Activated naive CD8-positive, alpha-beta T cell treated with anti-CD3 and anti-CD28 coated beads, Interleukin-2, amount 10 ng/mL, durations not matched to agents 7 days and 5 days (primary cell): ENCODE measurements around the gene VEGFB. TPM values are rescaled to one million over a fixed set of nuclear protein-coding genes. Genes with fewer than 3 reads are reported as not detected.

ENCODE experiments used
- ATAC-seq: fragments of 150-1000 bp; cut with Tn5 transposase; one replicate; pipeline ENCODE4 v1.10.0; 2021; ENCODE audit warnings: low read depth, moderate library complexity
- POLR2A ChIA-PET: fragments of 350-600 bp; sonication (Branson Sonifier 250); formaldehyde crosslinking; loops from one replicate; lab custom pipeline; 2021; ENCODE audit warnings: antibody characterized with exemption; lab: Charles Lee
- DNase-seq: peaks from one replicate; pipeline ENCODE4 v3.0.0; 2021
- H3K27ac Mint-ChIP-seq: one replicate; pipeline ENCODE4 v1.8.0; 2022; ENCODE audit warnings: mild to moderate bottlenecking, mixed read lengths
- H3K27me3 Mint-ChIP-seq: one replicate; pipeline ENCODE4 v1.8.0; 2022; ENCODE audit warnings: mild to moderate bottlenecking, moderate library complexity, mixed read lengths
- H3K36me3 Mint-ChIP-seq: one replicate; pipeline ENCODE4 v1.8.0; 2021; ENCODE audit warnings: mild to moderate bottlenecking, mixed read lengths
- H3K4me1 Mint-ChIP-seq: one replicate; pipeline ENCODE4 v1.8.0; 2021; ENCODE audit warnings: mixed read lengths
- H3K4me3 Mint-ChIP-seq: one replicate; pipeline ENCODE4 v1.8.0; 2022; ENCODE audit warnings: mild to moderate bottlenecking, moderate library complexity, mixed read lengths
- H3K9me3 Mint-ChIP-seq: one replicate; pipeline ENCODE4 v1.8.0; 2021; ENCODE audit warnings: mixed read lengths
- total RNA-seq, 2 experiments: library from RNA; stranded (reverse); gene quantifications; one replicate each; pipeline ENCODE4 v1.2.3, GENCODE V29; 2021

Gene VEGFB
- total RNA-seq, 2 experiments from 2014 or later = 93.4 to 98.8 TPM

- Mint-ChIP-seq H3K27me3 (no peaks in the 10 kb centered on the region), H3K36me3 (peaks cover 19% of the 10 kb centered on the region), H3K27ac (no peak overlapping the region), H3K4me3 (no peak overlapping the region), H3K4me1 (peaks cover 5% of the 10 kb centered on the region), H3K9me3 (no peaks in the 10 kb centered on the region)
- ATAC-seq (no peak), DNase-seq (no peak)
- POLR2A ChIA-PET = interaction anchor here (1.3 to 26.2 kb wide), 3 partner anchors 10 to 34 kb away, joined by 3 to 419 read pairs (median 4); partner anchors contain the start of genes FERMT3 and STIP1
Measured at GRCh38 chr11:64219354-64219684, 15.1 kb upstream of the VEGFB start.

GRCh38 chr11:64219755-64220154, 14.6 kb upstream of the VEGFB start:
- POLR2A ChIA-PET = interaction anchor here (1.3 to 26.2 kb wide), 3 partner anchors 10 to 34 kb away, joined by 3 to 419 read pairs (median 4); partner anchors contain the start of genes FERMT3 and STIP1
- Mint-ChIP-seq H3K27me3 (no peaks in the 10 kb centered on the region), H3K27ac (no peak overlapping the region), H3K4me3 (no peak overlapping the region), H3K4me1 (peaks cover 5% of the 10 kb centered on the region), H3K9me3 (no peaks in the 10 kb centered on the region), H3K36me3 (peaks cover 16% of the 10 kb centered on the region)
- DNase-seq (no peak), ATAC-seq (no peak)

DNA sequence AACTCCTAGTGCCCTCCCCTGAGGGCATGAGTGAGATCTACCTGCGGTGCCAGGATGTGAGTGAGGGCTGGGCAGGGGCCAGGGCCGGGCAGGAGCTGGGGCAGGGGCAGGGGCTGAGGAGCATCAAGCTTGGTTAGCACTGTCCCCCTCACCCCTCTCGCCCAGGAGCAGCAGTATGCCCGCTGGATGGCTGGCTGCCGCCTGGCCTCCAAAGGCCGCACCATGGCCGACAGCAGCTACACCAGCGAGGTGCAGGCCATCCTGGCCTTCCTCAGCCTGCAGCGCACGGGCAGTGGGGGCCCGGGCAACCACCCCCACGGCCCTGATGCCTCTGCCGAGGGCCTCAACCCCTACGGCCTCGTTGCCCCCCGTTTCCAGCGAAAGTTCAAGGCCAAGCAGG, 14.1 kb upstream of the VEGFB start:
- no peak for ATAC-seq
- no peak overlapping the region for H3K4me3 Mint-ChIP-seq
- H3K27me3 Mint-ChIP-seq = no peaks in the 10 kb centered on the region
- H3K27ac Mint-ChIP-seq = no peak overlapping the region
- peaks cover 5% of the 10 kb centered on the region for H3K4me1 Mint-ChIP-seq
- H3K36me3 Mint-ChIP-seq = peaks cover 11% of the 10 kb centered on the region
- no peaks in the 10 kb centered on the region for H3K9me3 Mint-ChIP-seq
- POLR2A ChIA-PET = interaction anchor here (1.3 to 26.2 kb wide), 4 partner anchors 10 to 35 kb away, joined by 3 to 419 read pairs (median 4); partner anchors contain the start of genes DNAJC4, FERMT3 and STIP1
- DNase-seq = no peak

DNA sequence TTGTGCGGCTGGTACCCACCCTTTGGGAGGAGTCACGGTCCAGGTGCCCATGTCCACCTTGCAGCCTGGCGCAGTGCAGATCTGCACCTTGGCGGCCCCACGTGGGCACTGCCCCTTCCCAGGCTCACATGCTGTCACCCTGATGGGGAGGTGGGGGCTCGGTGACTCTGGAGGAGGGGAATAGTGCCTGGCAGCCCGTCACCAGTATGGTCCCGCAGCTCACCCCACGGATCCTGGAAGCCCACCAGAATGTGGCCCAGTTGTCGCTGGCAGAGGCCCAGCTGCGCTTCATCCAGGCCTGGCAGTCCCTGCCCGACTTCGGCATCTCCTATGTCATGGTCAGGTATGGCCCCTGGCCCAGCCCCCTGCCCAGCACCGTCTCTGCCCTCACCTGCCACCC, 13.6 kb upstream of the VEGFB start:
- Mint-ChIP-seq H3K4me1 (peaks cover 7% of the 10 kb centered on the region), H3K36me3 (peaks cover 11% of the 10 kb centered on the region), H3K9me3 (no peaks in the 10 kb centered on the region), H3K27ac (no peak overlapping the region), H3K27me3 (no peaks in the 10 kb centered on the region), H3K4me3 (no peak overlapping the region)
- no peak for DNase-seq
- POLR2A ChIA-PET = interaction anchor here (1.3 to 26.2 kb wide), 3 partner anchors 9 to 35 kb away, joined by 3 to 419 read pairs (median 4); partner anchors contain the start of genes DNAJC4, FERMT3 and STIP1
- ATAC-seq = no peak

- Mint-ChIP-seq H3K27ac (no peak overlapping the region), H3K4me1 (peaks cover 12% of the 10 kb centered on the region), H3K27me3 (no peaks in the 10 kb centered on the region), H3K4me3 (no peak overlapping the region), H3K36me3 (peaks cover 8% of the 10 kb centered on the region), H3K9me3 (no peaks in the 10 kb centered on the region)
- DNase-seq (no peak), ATAC-seq (no peak)
- POLR2A ChIA-PET = interaction anchor here (0.5 to 26.2 kb wide), 5 partner anchors 13 to 294 kb away, joined by 3 to 419 read pairs (median 5); partner anchors contain the start of gene FERMT3
Measured at GRCh38 chr11:64222651-64223000, 11.8 kb upstream of the VEGFB start.

DNA sequence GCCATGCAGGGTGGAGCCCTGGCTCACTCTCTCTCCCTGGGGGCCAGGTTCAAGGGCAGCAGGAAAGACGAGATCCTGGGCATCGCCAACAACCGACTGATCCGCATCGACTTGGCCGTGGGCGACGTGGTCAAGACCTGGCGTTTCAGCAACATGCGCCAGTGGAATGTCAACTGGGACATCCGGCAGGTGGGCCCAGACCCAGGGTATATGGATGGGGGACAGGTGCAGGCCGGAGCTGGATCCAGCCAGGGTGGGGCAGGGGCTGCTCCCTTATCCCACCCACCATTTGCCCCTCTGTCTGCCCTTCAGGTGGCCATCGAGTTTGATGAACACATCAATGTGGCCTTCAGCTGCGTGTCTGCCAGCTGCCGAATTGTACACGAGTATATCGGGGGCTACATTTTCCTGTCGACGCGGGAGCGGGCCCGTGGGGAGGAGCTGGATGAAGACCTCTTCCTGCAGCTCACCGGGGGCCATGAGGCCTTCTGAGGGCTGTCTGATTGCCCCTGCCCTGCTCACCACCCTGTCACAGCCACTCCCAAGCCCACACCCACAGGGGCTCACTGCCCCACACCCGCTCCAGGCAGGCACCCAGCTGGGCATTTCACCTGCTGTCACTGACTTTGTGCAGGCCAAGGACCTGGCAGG, 11.3 kb upstream of the VEGFB start:
- POLR2A ChIA-PET = interaction anchor here (0.5 to 26.2 kb wide), 8 partner anchors 13 to 294 kb away, joined by 3 to 419 read pairs (median 4); partner anchors contain the start of genes FERMT3 and STIP1
- Mint-ChIP-seq H3K27me3 (no peaks in the 10 kb centered on the region), H3K9me3 (no peaks in the 10 kb centered on the region), H3K4me1 (peaks cover 17% of the 10 kb centered on the region), H3K4me3 (no peak overlapping the region), H3K36me3 (peaks cover 6% of the 10 kb centered on the region), H3K27ac (no peak overlapping the region)
- no peak for ATAC-seq
- peak; percentile 30 for DNase-seq

- POLR2A ChIA-PET = interaction anchor here (1.5 to 26.2 kb wide), 5 partner anchors 12 to 93 kb away, joined by 4 to 419 read pairs (median 11); partner anchors contain the start of genes FERMT3, PRDX5, STIP1 and TRMT112
- DNase-seq = peak; percentile 35
Measured at GRCh38 chr11:64224151-64224890, 10.1 kb upstream of the VEGFB start.

DNA sequence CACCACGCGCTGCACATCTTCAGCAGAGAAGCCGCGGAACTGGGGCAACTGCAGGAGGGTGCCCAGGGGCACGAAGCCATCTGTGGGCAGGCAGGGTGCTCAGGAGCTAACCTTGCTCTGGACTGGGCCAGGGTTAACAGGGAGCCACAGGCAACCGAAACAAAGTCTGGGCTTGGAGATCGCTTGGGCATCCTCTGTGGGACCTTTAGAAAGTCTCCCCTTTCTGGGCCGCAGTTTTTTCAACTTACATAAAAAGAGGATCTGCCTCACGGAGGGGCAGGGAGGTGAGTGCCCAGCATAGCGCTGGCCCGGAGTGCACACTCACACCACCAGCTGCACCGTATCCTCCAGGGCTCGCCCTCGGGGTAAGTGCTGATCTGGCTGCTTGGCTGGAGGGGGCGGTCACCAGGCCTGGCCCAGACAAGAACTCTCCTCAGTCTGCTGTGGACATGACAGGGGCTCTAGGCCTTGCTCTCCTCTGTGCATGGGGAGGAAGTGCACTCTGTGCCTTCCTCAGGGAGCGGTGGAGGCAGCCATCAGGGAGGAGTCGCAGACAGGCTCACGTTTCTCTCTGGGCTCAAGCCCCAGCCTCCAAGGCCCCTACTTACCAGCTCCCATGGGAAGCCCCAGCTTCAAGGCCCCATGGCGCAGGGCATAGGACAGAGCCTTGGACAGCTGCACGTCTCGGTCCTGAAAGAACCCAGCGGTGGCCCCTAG, 9.3 kb upstream of the VEGFB start:
- Mint-ChIP-seq H3K27me3 (no peaks in the 10 kb centered on the region), H3K36me3 (peaks cover 3% of the 10 kb centered on the region), H3K27ac (peak overlapping the region; percentile 88), H3K4me3 (peak overlapping the region; percentile 92), H3K9me3 (no peaks in the 10 kb centered on the region), H3K4me1 (peaks cover 23% of the 10 kb centered on the region)
- no peak for ATAC-seq
- no peak for DNase-seq
- POLR2A ChIA-PET = interaction anchor here (0.5 to 26.2 kb wide), 6 partner anchors 15 to 1685 kb away, joined by 4 to 419 read pairs (median 30); partner anchors contain the start of genes FERMT3, FKBP2, PRDX5 and STIP1

More at GRCh38 chr11:64224151-64224890, 10.1 kb upstream of the VEGFB start:
- Mint-ChIP-seq H3K9me3 (no peaks in the 10 kb centered on the region), H3K36me3 (peaks cover 2% of the 10 kb centered on the region), H3K4me3 (peak overlapping the region; percentile 92), H3K27ac (peak overlapping the region; percentile 88), H3K4me1 (peaks cover 19% of the 10 kb centered on the region), H3K27me3 (no peaks in the 10 kb centered on the region)
- ATAC-seq = no peak

DNA sequence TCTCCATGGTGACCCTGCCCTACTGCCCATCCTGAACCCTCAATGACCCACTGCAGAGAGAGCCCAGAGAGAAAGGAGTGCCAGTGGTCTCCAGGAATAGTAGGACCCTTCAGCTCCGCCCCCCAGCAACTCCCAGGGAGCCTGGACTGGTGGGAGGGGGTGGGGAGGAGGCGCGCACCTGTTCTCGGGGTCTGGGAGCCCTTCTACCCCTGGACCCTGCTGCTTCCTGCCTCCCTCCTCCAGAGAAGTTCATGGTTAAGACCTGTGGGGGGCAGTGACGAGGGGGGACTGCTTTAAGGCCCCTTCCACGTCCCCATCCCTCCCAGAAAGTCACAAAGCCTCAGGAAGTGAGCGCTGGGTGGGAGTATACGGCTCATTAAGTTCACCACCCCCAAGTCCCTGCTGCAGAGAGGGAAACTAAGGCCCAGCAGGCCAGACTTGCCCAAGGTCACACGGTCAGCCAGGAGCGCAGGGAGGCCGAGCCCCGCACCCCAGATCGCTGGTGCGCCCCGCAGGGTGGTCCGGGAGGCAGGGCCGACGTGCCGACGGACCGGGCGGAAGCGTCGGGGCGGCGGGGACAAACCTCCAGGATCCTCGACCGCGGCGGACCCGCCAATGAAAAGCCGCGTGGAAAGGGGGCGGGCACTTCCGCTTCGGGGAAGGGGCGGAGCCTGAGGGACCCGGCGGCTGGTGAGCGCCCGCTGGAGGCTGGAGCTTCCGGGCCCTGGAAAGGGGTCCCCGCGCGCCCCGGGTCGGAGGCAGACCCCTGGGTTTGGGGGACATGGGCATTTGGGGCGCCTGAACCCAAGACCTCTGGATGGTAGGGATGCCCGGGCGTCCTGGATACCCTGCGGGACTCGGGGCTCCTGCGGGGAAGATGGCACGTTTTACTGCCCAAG, 8.5 kb upstream of the VEGFB start, which contains the start of the genes NUDT22 and TRPT1:
NUDT22 (plus strand) TSS at position 667 of the 899 bp plus-strand sequence. CDS start 379 bp downstream, outside the sequence.
TRPT1 (minus strand) TSS at position 579 of the 899 bp plus-strand sequence; CDS start at position 253, 326 bp downstream.
- no peaks in the 10 kb centered on the region for H3K9me3 Mint-ChIP-seq
- H3K4me3 Mint-ChIP-seq = peak within 1 kb of the TSS; percentile 92
- peak within 1 kb of the TSS; percentile 88 for H3K27ac Mint-ChIP-seq
- peaks cover 24% of the 10 kb centered on the region for H3K4me1 Mint-ChIP-seq
- peak; percentile 48 for ATAC-seq
- DNase-seq = peak; percentile 98
- H3K27me3 Mint-ChIP-seq = no peaks in the 10 kb centered on the region
- peaks cover 3% of the 10 kb centered on the region for H3K36me3 Mint-ChIP-seq
- POLR2A ChIA-PET = interaction anchor here (0.5 to 26.2 kb wide), 13 partner anchors 10 to 1684 kb away, joined by 3 to 419 read pairs (median 11); partner anchors contain the start of genes FERMT3, FKBP2, PLCB3 and PPP1R14B

DNA sequence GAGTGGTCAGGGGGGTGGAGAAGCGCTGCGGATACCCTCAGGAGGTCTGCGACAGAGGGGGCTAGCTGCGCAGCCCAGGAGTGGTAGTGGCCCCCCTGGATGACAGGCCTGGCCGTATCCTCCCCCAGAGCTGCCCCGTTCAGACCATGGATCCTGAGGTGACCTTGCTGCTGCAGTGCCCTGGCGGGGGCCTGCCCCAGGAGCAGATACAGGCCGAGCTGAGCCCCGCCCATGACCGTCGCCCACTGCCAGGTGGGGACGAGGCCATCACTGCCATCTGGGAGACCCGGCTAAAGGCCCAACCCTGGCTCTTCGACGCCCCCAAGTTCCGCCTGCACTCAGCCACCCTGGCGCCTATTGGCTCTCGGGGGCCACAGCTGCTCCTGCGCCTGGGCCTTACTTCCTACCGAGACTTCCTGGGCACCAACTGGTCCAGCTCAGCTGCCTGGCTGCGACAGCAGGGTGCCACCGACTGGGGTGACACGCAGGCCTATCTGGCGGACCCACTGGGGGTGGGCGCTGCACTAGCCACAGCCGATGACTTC, 7.8 kb upstream of the VEGFB start:
- POLR2A ChIA-PET = interaction anchor here (0.9 to 26.2 kb wide), 14 partner anchors 9 to 1385 kb away, joined by 3 to 419 read pairs (median 8); partner anchors contain the start of genes FERMT3, FKBP2, PLCB3 and PPP1R14B
- peak; percentile 77 for DNase-seq
- peaks cover 26% of the 10 kb centered on the region for H3K4me1 Mint-ChIP-seq

DNA sequence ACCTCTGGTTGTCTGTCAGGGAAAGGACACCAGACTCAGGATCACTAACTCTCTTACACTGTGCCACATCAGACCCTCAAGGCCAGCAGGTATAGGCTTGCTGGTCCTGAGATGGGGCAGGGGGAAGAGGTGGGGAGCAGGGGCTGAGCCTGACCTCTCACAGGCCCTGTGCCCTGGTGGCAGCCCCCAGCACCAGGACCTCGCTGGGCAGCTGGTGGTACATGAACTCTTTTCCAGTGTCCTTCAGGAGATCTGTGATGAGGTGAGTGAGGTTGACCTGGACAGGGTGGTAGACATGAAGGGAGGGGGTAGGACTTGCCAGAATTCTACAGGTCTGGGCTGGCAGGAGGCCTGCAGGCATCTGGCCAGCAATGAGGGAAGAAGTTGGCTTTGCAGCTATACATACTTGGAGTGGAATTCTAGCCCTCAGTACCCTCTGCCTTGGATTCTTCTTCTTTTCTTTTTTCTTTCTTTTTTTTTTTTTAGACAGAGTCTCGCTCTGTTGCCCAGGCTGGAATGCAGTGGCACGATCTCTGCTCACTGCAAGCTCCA, 6.9 kb upstream of the VEGFB start:
- Mint-ChIP-seq H3K27ac (peak overlapping the region; percentile 88), H3K4me3 (peak overlapping the region; percentile 92), H3K27me3 (no peaks in the 10 kb centered on the region), H3K4me1 (peaks cover 32% of the 10 kb centered on the region), H3K36me3 (peaks cover 3% of the 10 kb centered on the region), H3K9me3 (no peaks in the 10 kb centered on the region)
- POLR2A ChIA-PET = interaction anchor here (1.1 to 26.2 kb wide), 8 partner anchors 8 to 42 kb away, joined by 3 to 419 read pairs (median 20); partner anchors contain the start of genes FERMT3, FKBP2, PPP1R14B and STIP1
- DNase-seq (no peak), ATAC-seq (no peak)

More for the DNA sequence above, 7.8 kb upstream of the VEGFB start:
- Mint-ChIP-seq H3K36me3 (peaks cover 3% of the 10 kb centered on the region), H3K4me3 (peak overlapping the region; percentile 92), H3K9me3 (no peaks in the 10 kb centered on the region), H3K27ac (peak overlapping the region; percentile 88), H3K27me3 (no peaks in the 10 kb centered on the region)
- peak; percentile 51 for ATAC-seq
